Amygdala (tissue), 56 donors: ENCODE measurements around the gene SSRP1.
A peak's percentile ranks its signal among the peaks of the same experiment; 100 is the strongest.

Experiments used
- DNase-seq, 56 donors: peaks; one replicate each; lab custom pipeline; 2025; lab: John Stamatoyannopoulos, UW

The SSRP1 gene

GRCh38 chr11:57359896-57360690, 24.4 kb upstream of the SSRP1 start:
- DNase-seq, result no peak

GRCh38 chr11:57359396-57359795, 23.7 kb upstream of the SSRP1 start:
- DNase-seq, result no peak

- DNase-seq, result no peak
These were observed 23.3 kb upstream of the SSRP1 start for GRCh38 chr11:57358991-57359390.

GRCh38 chr11:57358543-57358961, 22.9 kb upstream of the SSRP1 start:
- DNase-seq, result no peak

- DNase-seq, result no peak
These were observed 22.2 kb upstream of the SSRP1 start for GRCh38 chr11:57357856-57358255.

- DNase-seq, result no peak
These were observed 21.6 kb upstream of the SSRP1 start for GRCh38 chr11:57357310-57357709.

GRCh38 chr11:57356268-57356667, 20.6 kb upstream of the SSRP1 start:
- DNase-seq, result no peak

GRCh38 chr11:57354699-57355098, 19.0 kb upstream of the SSRP1 start:
- DNase-seq, result peak in 1 of 56 donors; percentile 2

GRCh38 chr11:57353852-57354251, 18.2 kb upstream of the SSRP1 start:
- DNase-seq, result no peak

GRCh38 chr11:57353446-57353845, 17.8 kb upstream of the SSRP1 start:
- DNase-seq, result peak in 1 of 56 donors; percentile 19

- DNase-seq, result no peak
These were observed 17.3 kb upstream of the SSRP1 start for GRCh38 chr11:57353036-57353435.

- DNase-seq, result peak in 41 of 56 donors; percentile 5 to 81 (median 28)
These were observed 14.0 kb upstream of the SSRP1 start for GRCh38 chr11:57349491-57350274.

GRCh38 chr11:57348636-57349313, 13.1 kb upstream of the SSRP1 start:
- DNase-seq, result no peak

GRCh38 chr11:57348052-57348451, 12.4 kb upstream of the SSRP1 start:
- DNase-seq, result no peak

- no peak for DNase-seq
These were observed 11.6 kb upstream of the SSRP1 start for GRCh38 chr11:57347336-57347735.

GRCh38 chr11:57345555-57346211, 10.0 kb upstream of the SSRP1 start:
- DNase-seq, result peak in 48 of 56 donors; percentile 9 to 82 (median 34)

GRCh38 chr11:57344826-57345225, 9.1 kb upstream of the SSRP1 start:
- no peak for DNase-seq

GRCh38 chr11:57343825-57344224, 8.1 kb upstream of the SSRP1 start:
- no peak for DNase-seq

- DNase-seq, result peak in 1 of 56 donors; percentile 10
These were observed 7.0 kb upstream of the SSRP1 start for GRCh38 chr11:57342702-57343101.

GRCh38 chr11:57341250-57341808, 5.6 kb upstream of the SSRP1 start:
- no peak for DNase-seq
